ENCODE data around the gene FBXW5. TPM values are rescaled to one million over a fixed set of nuclear protein-coding genes. Genes with fewer than 3 reads are reported as not detected.

FBXW5 gene
- polyA plus RNA-seq, 1 donor from 2014 or later = 138 TPM

DNA sequence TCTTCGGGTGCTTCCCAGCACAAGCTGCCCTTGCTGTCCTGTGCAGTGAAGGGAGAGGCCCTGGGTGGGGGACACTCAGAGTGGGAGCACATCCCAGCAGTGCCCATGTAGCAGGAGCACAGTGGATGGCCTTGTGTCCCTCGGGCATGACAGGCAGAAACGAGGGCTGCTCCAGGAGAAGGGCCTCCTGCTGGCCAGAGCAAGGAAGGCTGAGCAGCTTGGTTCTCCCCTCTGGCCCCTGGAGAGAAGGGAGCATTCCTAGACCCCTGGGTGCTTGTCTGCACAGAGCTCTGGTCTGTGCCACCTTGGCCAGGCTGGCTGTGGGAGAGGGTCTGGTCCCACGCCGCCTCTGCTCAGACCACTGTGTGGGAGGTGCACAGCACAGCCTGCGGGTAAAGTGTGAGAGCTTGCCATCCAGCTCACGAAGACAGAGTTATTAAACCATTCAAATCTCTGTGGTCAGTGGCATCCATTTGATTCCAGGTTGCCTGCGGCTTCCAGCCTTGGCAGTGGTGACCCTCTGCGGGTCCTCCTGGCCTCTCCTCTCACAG is 18.3 kb downstream of the FBXW5 start:
- H3K4me3 ChIP-seq (ENCODE audit: low read length) = no peak overlapping the region
- no peaks in the 10 kb centered on the region for H3F3A ChIP-seq (ENCODE audit: insufficient read depth, low read length, poor library complexity, severe bottlenecking)
- H3K9me3 ChIP-seq (ENCODE audit: low read length) = no peaks in the 10 kb centered on the region
- H3K9me2 ChIP-seq (ENCODE audit: insufficient read depth, low read length) = no peaks in the 10 kb centered on the region
- H3K4me2 ChIP-seq (ENCODE audit: low read length) = no peak overlapping the region
- H2AFZ ChIP-seq (ENCODE audit: low read depth, low read length) = no peak overlapping the region
- H3K79me2 ChIP-seq (replicated peaks; ENCODE audit: insufficient read depth, low read length) = no peaks in the 10 kb centered on the region
- H3K27ac ChIP-seq (ENCODE audit: low read length) = no peak overlapping the region
- H3K27me3 ChIP-seq (ENCODE audit: insufficient read depth, low read depth, low read length) = no peaks in the 10 kb centered on the region
- H4K20me1 ChIP-seq (ENCODE audit: insufficient read depth) = no peaks in the 10 kb centered on the region
- TF ChIP-seq SMC3 (conservative IDR thresholded peaks at IDR 0.05; ENCODE audit: poor library complexity) = no peak
- no peaks in the 10 kb centered on the region for H3K36me3 ChIP-seq (ENCODE audit: insufficient read depth, low read length)
- H3K9ac ChIP-seq (ENCODE audit: low read length) = no peak overlapping the region

DNA sequence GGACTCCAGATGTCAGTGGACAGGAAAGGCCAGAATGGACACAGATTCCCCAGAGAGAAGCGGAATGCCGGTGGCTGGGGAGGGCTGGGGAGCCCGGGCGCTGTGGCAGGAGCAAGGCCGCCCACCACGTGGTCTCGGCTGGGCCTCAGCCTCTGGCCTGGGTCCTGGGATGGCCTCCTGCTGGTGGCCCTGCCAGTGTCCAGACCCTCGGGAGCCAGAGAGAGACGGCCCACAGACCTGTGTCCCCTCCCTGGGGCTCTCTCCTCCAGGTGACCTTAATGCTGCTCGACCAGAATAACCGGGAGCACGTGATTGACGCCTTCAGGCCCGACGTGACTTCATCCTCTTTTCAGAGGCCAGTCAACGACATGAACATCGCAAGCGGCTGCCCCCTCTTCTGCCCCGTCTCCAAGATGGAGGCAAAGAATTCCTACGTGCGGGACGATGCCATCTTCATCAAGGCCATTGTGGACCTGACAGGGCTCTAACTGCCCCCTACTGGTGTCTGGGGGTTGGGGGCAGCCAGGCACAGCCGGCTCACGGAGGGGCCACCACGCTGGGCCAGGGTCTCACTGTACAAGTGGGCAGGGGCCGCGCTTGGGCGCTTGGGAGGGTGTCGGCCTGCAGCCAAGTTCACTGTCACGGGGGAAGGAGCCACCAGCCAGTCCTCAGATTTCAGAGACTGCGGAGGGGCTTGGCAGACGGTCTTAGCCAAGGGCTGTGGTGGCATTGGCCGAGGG is 19.0 kb downstream of the FBXW5 start:
- Histone ChIP-seq H4K20me1 (ENCODE audit: insufficient read depth) (no peaks in the 10 kb centered on the region), H3K27me3 (ENCODE audit: insufficient read depth, low read depth, low read length) (no peaks in the 10 kb centered on the region), H3K36me3 (ENCODE audit: insufficient read depth, low read length) (no peaks in the 10 kb centered on the region), H3K27ac (ENCODE audit: low read length) (no peak overlapping the region), H3K9me2 (ENCODE audit: insufficient read depth, low read length) (no peaks in the 10 kb centered on the region), H3K9ac (ENCODE audit: low read length) (no peak overlapping the region), H3K9me3 (ENCODE audit: low read length) (no peaks in the 10 kb centered on the region), H3F3A (ENCODE audit: insufficient read depth, low read length, poor library complexity, severe bottlenecking) (no peaks in the 10 kb centered on the region), H3K4me2 (ENCODE audit: low read length) (no peak overlapping the region), H3K79me2 (replicated peaks; ENCODE audit: insufficient read depth, low read length) (no peaks in the 10 kb centered on the region), H3K4me3 (ENCODE audit: low read length) (no peak overlapping the region), H2AFZ (ENCODE audit: low read depth, low read length) (no peak overlapping the region)
- TF ChIP-seq RAD21 (conservative IDR thresholded peaks at IDR 0.05) (no peak), SMC3 (conservative IDR thresholded peaks at IDR 0.05; ENCODE audit: poor library complexity) (no peak), TAF1 (IDR thresholded peaks at IDR 0.05; ENCODE audit: low read depth) (no peak), EZH2 (IDR thresholded peaks at IDR 0.05; ENCODE audit: borderline replicate concordance, insufficient read depth, low read length, poor library complexity, severe bottlenecking) (no peak)
- TF ChIP-seq, protein P1, sequence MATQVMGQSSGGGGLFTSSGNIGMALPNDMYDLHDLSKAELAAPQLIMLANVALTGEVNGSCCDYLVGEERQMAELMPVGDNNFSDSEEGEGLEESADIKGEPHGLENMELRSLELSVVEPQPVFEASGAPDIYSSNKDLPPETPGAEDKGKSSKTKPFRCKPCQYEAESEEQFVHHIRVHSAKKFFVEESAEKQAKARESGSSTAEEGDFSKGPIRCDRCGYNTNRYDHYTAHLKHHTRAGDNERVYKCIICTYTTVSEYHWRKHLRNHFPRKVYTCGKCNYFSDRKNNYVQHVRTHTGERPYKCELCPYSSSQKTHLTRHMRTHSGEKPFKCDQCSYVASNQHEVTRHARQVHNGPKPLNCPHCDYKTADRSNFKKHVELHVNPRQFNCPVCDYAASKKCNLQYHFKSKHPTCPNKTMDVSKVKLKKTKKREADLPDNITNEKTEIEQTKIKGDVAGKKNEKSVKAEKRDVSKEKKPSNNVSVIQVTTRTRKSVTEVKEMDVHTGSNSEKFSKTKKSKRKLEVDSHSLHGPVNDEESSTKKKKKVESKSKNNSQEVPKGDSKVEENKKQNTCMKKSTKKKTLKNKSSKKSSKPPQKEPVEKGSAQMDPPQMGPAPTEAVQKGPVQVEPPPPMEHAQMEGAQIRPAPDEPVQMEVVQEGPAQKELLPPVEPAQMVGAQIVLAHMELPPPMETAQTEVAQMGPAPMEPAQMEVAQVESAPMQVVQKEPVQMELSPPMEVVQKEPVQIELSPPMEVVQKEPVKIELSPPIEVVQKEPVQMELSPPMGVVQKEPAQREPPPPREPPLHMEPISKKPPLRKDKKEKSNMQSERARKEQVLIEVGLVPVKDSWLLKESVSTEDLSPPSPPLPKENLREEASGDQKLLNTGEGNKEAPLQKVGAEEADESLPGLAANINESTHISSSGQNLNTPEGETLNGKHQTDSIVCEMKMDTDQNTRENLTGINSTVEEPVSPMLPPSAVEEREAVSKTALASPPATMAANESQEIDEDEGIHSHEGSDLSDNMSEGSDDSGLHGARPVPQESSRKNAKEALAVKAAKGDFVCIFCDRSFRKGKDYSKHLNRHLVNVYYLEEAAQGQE (IDR thresholded peaks at IDR 0.05; ENCODE audit: borderline replicate concordance) = no peak

DNA sequence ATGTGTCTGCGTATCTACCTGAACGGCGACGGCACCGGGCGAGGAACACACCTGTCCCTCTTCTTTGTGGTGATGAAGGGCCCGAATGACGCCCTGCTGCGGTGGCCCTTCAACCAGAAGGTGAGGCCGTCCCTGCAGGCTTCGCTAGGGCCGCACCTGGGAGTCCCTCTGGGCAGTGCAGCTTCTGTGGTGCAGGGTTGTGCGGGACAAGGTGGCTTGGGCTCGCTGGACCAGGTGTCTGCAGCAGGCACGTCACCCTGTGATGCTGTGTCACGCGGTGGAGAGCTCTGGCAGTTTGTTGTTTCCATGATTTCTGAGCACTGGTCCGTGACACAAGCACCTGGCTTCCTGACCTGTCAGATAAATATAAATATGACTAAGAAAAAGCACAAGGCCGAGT is 20.7 kb downstream of the FBXW5 start:
- Histone ChIP-seq H3K4me3 (ENCODE audit: low read length) (no peak overlapping the region), H3K9me2 (ENCODE audit: insufficient read depth, low read length) (no peaks in the 10 kb centered on the region), H4K20me1 (ENCODE audit: insufficient read depth) (no peaks in the 10 kb centered on the region), H3K9me3 (ENCODE audit: low read length) (no peaks in the 10 kb centered on the region), H3K27ac (ENCODE audit: low read length) (no peak overlapping the region), H3K79me2 (replicated peaks; ENCODE audit: insufficient read depth, low read length) (no peaks in the 10 kb centered on the region), H3K27me3 (ENCODE audit: insufficient read depth, low read depth, low read length) (no peaks in the 10 kb centered on the region), H3K9ac (ENCODE audit: low read length) (no peak overlapping the region), H2AFZ (ENCODE audit: low read depth, low read length) (no peak overlapping the region), H3K36me3 (ENCODE audit: insufficient read depth, low read length) (no peaks in the 10 kb centered on the region), H3F3A (ENCODE audit: insufficient read depth, low read length, poor library complexity, severe bottlenecking) (no peaks in the 10 kb centered on the region), H3K4me2 (ENCODE audit: low read length) (no peak overlapping the region)
- TF ChIP-seq, protein P2, sequence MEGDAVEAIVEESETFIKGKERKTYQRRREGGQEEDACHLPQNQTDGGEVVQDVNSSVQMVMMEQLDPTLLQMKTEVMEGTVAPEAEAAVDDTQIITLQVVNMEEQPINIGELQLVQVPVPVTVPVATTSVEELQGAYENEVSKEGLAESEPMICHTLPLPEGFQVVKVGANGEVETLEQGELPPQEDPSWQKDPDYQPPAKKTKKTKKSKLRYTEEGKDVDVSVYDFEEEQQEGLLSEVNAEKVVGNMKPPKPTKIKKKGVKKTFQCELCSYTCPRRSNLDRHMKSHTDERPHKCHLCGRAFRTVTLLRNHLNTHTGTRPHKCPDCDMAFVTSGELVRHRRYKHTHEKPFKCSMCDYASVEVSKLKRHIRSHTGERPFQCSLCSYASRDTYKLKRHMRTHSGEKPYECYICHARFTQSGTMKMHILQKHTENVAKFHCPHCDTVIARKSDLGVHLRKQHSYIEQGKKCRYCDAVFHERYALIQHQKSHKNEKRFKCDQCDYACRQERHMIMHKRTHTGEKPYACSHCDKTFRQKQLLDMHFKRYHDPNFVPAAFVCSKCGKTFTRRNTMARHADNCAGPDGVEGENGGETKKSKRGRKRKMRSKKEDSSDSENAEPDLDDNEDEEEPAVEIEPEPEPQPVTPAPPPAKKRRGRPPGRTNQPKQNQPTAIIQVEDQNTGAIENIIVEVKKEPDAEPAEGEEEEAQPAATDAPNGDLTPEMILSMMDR (IDR thresholded peaks at IDR 0.05; ENCODE audit: poor library complexity, severe bottlenecking) = no peak
- no peak for TF ChIP-seq RAD21 (conservative IDR thresholded peaks at IDR 0.05)
- TF ChIP-seq, protein P1 (IDR thresholded peaks at IDR 0.05; ENCODE audit: borderline replicate concordance) = no peak
- TF ChIP-seq MXI1 (conservative IDR thresholded peaks at IDR 0.05; ENCODE audit: poor library complexity, severe bottlenecking) = no peak
- no peak for TF ChIP-seq EP300 (conservative IDR thresholded peaks at IDR 0.05; ENCODE audit: poor library complexity, severe bottlenecking)
- no peak for TF ChIP-seq EZH2 (IDR thresholded peaks at IDR 0.05; ENCODE audit: borderline replicate concordance, insufficient read depth, low read length, poor library complexity, severe bottlenecking)
- TF ChIP-seq TAF1 (IDR thresholded peaks at IDR 0.05; ENCODE audit: low read depth) = no peak
- TF ChIP-seq SMC3 (conservative IDR thresholded peaks at IDR 0.05; ENCODE audit: poor library complexity) = no peak
- no peak for TF ChIP-seq POLR2AphosphoS5 (IDR thresholded peaks at IDR 0.05)
